ENCODE data around the gene KRT20. TPM values are rescaled to one million over a fixed set of nuclear protein-coding genes. Genes with fewer than 3 reads are reported as not detected.

Gene KRT20
- total RNA-seq, 6 experiments from 2014 or later = not detected

- no peak overlapping the region for H3K27ac Mint-ChIP-seq
- DNase-seq = no peak
- no peak for TF ChIP-seq CTCF (IDR thresholded peaks at IDR 0.05)
- H3K4me3 Mint-ChIP-seq = no peak overlapping the region
- H3K9me3 Mint-ChIP-seq = no peaks in the 10 kb centered on the region
- peaks cover 18% of the 10 kb centered on the region for H3K4me1 Mint-ChIP-seq (ENCODE audit: low read depth)
- no peaks in the 10 kb centered on the region for H3K36me3 Mint-ChIP-seq (ENCODE audit: low read depth)
- H3K27me3 Mint-ChIP-seq (ENCODE audit: insufficient read depth) = peaks cover 3% of the 10 kb centered on the region; the same call in 1 of the 2 replicates
Measured at GRCh38 chr17:40872416-40872815, 12.6 kb downstream of the KRT20 start.

- DNase-seq = no peak
- peaks cover 18% of the 10 kb centered on the region for H3K4me1 Mint-ChIP-seq (ENCODE audit: low read depth)
- no peaks in the 10 kb centered on the region for H3K36me3 Mint-ChIP-seq (ENCODE audit: low read depth)
- no peak for TF ChIP-seq CTCF (IDR thresholded peaks at IDR 0.05)
- no peak overlapping the region for H3K4me3 Mint-ChIP-seq
- H3K9me3 Mint-ChIP-seq = no peaks in the 10 kb centered on the region
- no peaks in the 10 kb centered on the region; the same call in 1 of the 2 replicates for H3K27me3 Mint-ChIP-seq (ENCODE audit: insufficient read depth)
- H3K27ac Mint-ChIP-seq = no peak overlapping the region
Measured at GRCh38 chr17:40871316-40871715, 13.7 kb downstream of the KRT20 start.

- Mint-ChIP-seq H3K27me3 (ENCODE audit: insufficient read depth) (no peaks in the 10 kb centered on the region; the same call in 1 of the 2 replicates), H3K9me3 (no peaks in the 10 kb centered on the region), H3K4me1 (ENCODE audit: low read depth) (peaks cover 18% of the 10 kb centered on the region), H3K4me3 (no peak overlapping the region), H3K36me3 (ENCODE audit: low read depth) (no peaks in the 10 kb centered on the region), H3K27ac (no peak overlapping the region)
- no peak for DNase-seq
- TF ChIP-seq CTCF (IDR thresholded peaks at IDR 0.05) = no peak
Measured at GRCh38 chr17:40870136-40870535, 14.9 kb downstream of the KRT20 start.

- no peaks in the 10 kb centered on the region for H3K36me3 Mint-ChIP-seq (ENCODE audit: low read depth)
- H3K9me3 Mint-ChIP-seq = no peaks in the 10 kb centered on the region
- H3K4me1 Mint-ChIP-seq (ENCODE audit: low read depth) = no peaks in the 10 kb centered on the region
- peaks cover 2% of the 10 kb centered on the region for H3K27me3 Mint-ChIP-seq (ENCODE audit: insufficient read depth)
- TF ChIP-seq CTCF (IDR thresholded peaks at IDR 0.05) = no peak
- DNase-seq = no peak
- H3K27ac Mint-ChIP-seq = no peak within 1 kb of the TSS
- no peak within 1 kb of the TSS for H3K4me3 Mint-ChIP-seq
Measured at GRCh38 chr17:40866838-40867237, 18.2 kb downstream of the KRT20 start, which contains the start of gene KRT12. KRT12 (minus strand) TSS chr17:40867223; CDS start chr17:40867186, 37 bp downstream.

GRCh38 chr17:40864661-40865390 is 20.2 kb downstream of the KRT20 start:
- H3K36me3 Mint-ChIP-seq (ENCODE audit: low read depth) = no peaks in the 10 kb centered on the region
- no peak overlapping the region for H3K4me3 Mint-ChIP-seq
- H3K27ac Mint-ChIP-seq = no peak overlapping the region
- no peak for TF ChIP-seq CTCF (IDR thresholded peaks at IDR 0.05)
- H3K27me3 Mint-ChIP-seq (ENCODE audit: insufficient read depth) = peaks cover 2% of the 10 kb centered on the region
- H3K4me1 Mint-ChIP-seq (ENCODE audit: low read depth) = peaks cover 2% of the 10 kb centered on the region; the same call in 1 of the 2 replicates
- DNase-seq = no peak
- no peaks in the 10 kb centered on the region for H3K9me3 Mint-ChIP-seq

Measured in HFFc6 (cell line).